ENCODE data around the gene TXNDC5. TPM values are rescaled to one million over a fixed set of nuclear protein-coding genes. Genes with fewer than 3 reads are reported as not detected.

Gene TXNDC5
- total RNA-seq, 4 donors from 2014 or later = 113 to 159 (median 132) TPM

GRCh38 chr6:7910298-7910653, 312 bp downstream of the TXNDC5 start:
- Histone ChIP-seq H3K4me1 (peaks cover 11 to 14% of the 10 kb centered on the region in 2 donors), H3K36me3 (no peaks in the 10 kb centered on the region), H3K4me3 (replicated peaks in 1 of 3) (peak overlapping the region; percentile 59 to 69 (median 66)), H3K27me3 (no peaks in the 10 kb centered on the region), H3K9me3 (no peaks in the 10 kb centered on the region), H3K27ac (peak overlapping the region in 2 of 3 donors; percentile 34 to 51)
- TF ChIP-seq CTCF (IDR thresholded peaks at IDR 0.05) (no peak), POLR2A (IDR thresholded peaks at IDR 0.05) (no peak)
- no peak for DNase-seq
- intact Hi-C loops (cut with DNase I) = no loop called here
- 0% methylated on average over 1 of the region's 57 CpGs; no CpG with 5 or more reads in 1 of the 2 donors for WGBS, 2 donors

GRCh38 chr6:7909323-7910276, 988 bp downstream of the TXNDC5 start:
- Histone ChIP-seq H3K27me3 (no peaks in the 10 kb centered on the region), H3K4me1 (peaks cover 11 to 14% of the 10 kb centered on the region in 2 donors), H3K9me3 (no peaks in the 10 kb centered on the region), H3K36me3 (no peaks in the 10 kb centered on the region), H3K27ac (peak overlapping the region in 2 of 3 donors; percentile 34 to 51), H3K4me3 (replicated peaks in 1 of 3) (peak overlapping the region; percentile 59 to 69 (median 66))
- intact Hi-C loops (cut with DNase I) = loop anchor here (5.0 kb wide), 1 partner anchor 182 kb away; the partner anchor contains the start of gene BMP6
- TF ChIP-seq CTCF (IDR thresholded peaks at IDR 0.05) (no peak), POLR2A (IDR thresholded peaks at IDR 0.05) (no peak)
- DNase-seq = peak; percentile 45 to 57
- WGBS, 2 donors = 8 to 12% methylated on average over 13 to 39 of the region's 66 CpGs

- Histone ChIP-seq H3K4me3 (replicated peaks in 1 of 3) (no peak overlapping the region), H3K27me3 (no peaks in the 10 kb centered on the region), H3K36me3 (peaks cover 21 to 23% of the 10 kb centered on the region in 2 donors), H3K9me3 (no peaks in the 10 kb centered on the region), H3K4me1 (peaks cover 11 to 14% of the 10 kb centered on the region in 2 donors), H3K27ac (no peak overlapping the region)
- DNase-seq = no peak
- 98% methylated on average over 4 of the region's 4 CpGs for WGBS, 2 donors
- no peak for TF ChIP-seq CTCF (IDR thresholded peaks at IDR 0.05)
- TF ChIP-seq POLR2A (IDR thresholded peaks at IDR 0.05) = no peak
- intact Hi-C loops (cut with DNase I) = loop anchor here (5.0 kb wide), 1 partner anchor 180 kb away; the partner anchor contains the start of gene BMP6
Observed at GRCh38 chr6:7907159-7907558, 3.4 kb downstream of the TXNDC5 start.

GRCh38 chr6:7906741-7907140, 3.8 kb downstream of the TXNDC5 start:
- Histone ChIP-seq H3K27me3 (no peaks in the 10 kb centered on the region), H3K4me1 (peaks cover 11 to 14% of the 10 kb centered on the region in 2 donors), H3K4me3 (replicated peaks in 1 of 3) (no peak overlapping the region), H3K27ac (no peak overlapping the region), H3K9me3 (no peaks in the 10 kb centered on the region), H3K36me3 (peaks cover 24 to 25% of the 10 kb centered on the region in 2 donors)
- no peak for TF ChIP-seq POLR2A (IDR thresholded peaks at IDR 0.05)
- TF ChIP-seq CTCF (IDR thresholded peaks at IDR 0.05) = no peak
- intact Hi-C loops (cut with DNase I) = loop anchor here (5.0 kb wide), 1 partner anchor 179 kb away; the partner anchor contains the start of gene BMP6
- no peak for DNase-seq
- WGBS, 2 donors = 92 to 93% methylated on average over 4 of the region's 4 CpGs

- intact Hi-C loops (cut with DNase I) = loop anchor here (5.0 kb wide), 1 partner anchor 178 kb away; the partner anchor contains the start of gene BMP6
- H3K27ac ChIP-seq = no peak overlapping the region
- no peaks in the 10 kb centered on the region for H3K9me3 ChIP-seq
- no peak for DNase-seq
- H3K4me1 ChIP-seq = peaks cover 9% of the 10 kb centered on the region in 2 donors
- H3K27me3 ChIP-seq = no peaks in the 10 kb centered on the region
- H3K4me3 ChIP-seq (replicated peaks in 1 of 3) = no peak overlapping the region
- 93 to 94% methylated on average over 2 of the region's 2 CpGs for WGBS, 2 donors
- no peak for TF ChIP-seq CTCF (IDR thresholded peaks at IDR 0.05)
- TF ChIP-seq POLR2A (IDR thresholded peaks at IDR 0.05) = no peak
- peaks cover 32 to 38% of the 10 kb centered on the region in 2 donors for H3K36me3 ChIP-seq
Observed at GRCh38 chr6:7905416-7905815, 5.2 kb downstream of the TXNDC5 start.

All from thyroid gland (tissue), 4 donors.